ENCODE results near the gene TNFAIP2. TPM values are rescaled to one million over a fixed set of nuclear protein-coding genes. Genes with fewer than 3 reads are reported as not detected.

Gene TNFAIP2
- total RNA-seq, 1 donor from 2014 or later: 4.3 TPM

DNA sequence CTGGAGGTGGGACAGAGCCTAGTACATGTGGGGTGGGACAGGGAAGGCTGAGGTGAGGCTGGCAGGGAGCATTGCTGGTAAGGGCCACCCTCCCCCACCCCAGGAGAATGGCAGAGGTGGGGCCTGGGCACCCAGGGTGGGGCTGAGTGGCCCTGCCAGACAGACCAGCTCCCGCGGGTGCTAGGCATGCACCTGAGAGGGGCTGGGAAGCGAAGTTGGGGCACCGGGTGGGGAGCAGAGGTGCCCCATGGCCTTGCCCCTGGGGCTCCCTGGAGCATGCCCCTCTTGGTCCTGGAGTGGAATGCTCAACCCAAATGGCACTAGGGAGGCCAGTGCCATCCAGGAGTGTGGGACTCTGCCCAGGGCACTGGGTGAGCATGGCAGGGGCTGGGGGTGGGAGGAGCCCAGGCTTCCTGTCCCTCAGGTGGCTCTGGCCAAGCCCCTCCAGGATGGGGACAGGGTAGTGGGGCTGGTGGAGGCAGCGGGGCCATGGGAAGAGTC lies 1.3 kb downstream of the TNFAIP2 start:
- H3K27ac Mint-ChIP-seq (ENCODE audit: unreplicated experiment): no peak overlapping the region

GRCh38 chr14:103125098-103126070 lies 2.1 kb downstream of the TNFAIP2 start:
- DNase-seq: no peak
- Mint-ChIP-seq H3K9me3 (ENCODE audit: unreplicated experiment) (peaks cover 3% of the 10 kb centered on the region), H3K27me3 (ENCODE audit: unreplicated experiment) (peaks cover 17% of the 10 kb centered on the region), H3K27ac (ENCODE audit: unreplicated experiment) (no peak overlapping the region), H3K4me3 (ENCODE audit: unreplicated experiment) (no peak overlapping the region), H3K4me1 (ENCODE audit: low read depth, unreplicated experiment) (peaks cover 3% of the 10 kb centered on the region), H3K36me3 (ENCODE audit: unreplicated experiment) (no peaks in the 10 kb centered on the region)
- no peak for TF ChIP-seq CTCF (IDR thresholded peaks at IDR 0.05; ENCODE audit: partially characterized antibody, unreplicated experiment)

More for the DNA sequence above, 1.3 kb downstream of the TNFAIP2 start:
- Mint-ChIP-seq H3K36me3 (ENCODE audit: unreplicated experiment) (no peaks in the 10 kb centered on the region), H3K4me1 (ENCODE audit: low read depth, unreplicated experiment) (peaks cover 5% of the 10 kb centered on the region), H3K4me3 (ENCODE audit: unreplicated experiment) (no peak overlapping the region), H3K27me3 (ENCODE audit: unreplicated experiment) (peaks cover 17% of the 10 kb centered on the region), H3K9me3 (ENCODE audit: unreplicated experiment) (peaks cover 3% of the 10 kb centered on the region)
- no peak for TF ChIP-seq CTCF (IDR thresholded peaks at IDR 0.05; ENCODE audit: partially characterized antibody, unreplicated experiment)
- DNase-seq: no peak

DNA sequence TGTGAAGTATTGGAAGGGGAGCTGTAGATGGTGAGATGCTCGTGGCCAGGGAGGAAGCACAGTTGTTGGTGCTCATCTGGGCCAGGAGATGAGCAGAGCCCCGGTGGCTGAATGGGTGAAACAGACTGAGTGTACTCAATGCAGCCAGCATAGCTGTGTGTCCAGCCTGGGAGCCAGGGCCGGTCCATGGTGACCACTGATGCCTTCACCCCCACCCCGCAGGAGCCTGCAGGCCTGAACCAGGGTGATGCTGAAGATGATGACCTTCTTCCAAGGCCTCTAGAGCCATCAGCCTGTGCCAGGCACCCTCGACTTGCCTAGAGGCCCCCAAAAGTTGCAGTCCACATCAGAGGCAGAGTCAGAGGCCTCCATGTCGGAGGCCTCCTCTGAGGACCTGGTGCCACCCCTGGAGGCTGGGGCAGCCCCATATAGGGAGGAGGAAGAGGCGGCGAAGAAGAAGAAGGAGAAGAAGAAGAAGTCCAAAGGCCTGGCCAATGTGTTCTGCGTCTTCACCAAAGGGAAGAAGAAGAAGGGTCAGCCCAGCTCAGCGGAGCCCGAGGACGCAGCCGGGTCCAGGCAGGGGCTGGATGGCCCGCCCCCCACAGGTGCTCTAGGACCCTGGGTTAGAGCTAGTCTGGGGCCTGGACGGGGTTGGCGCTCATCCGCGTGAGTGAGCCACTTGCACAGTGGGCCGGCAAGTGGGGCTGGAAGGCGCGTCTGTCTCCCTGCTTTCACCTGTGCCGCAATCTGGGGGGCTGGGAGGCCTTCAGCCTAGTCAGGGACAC lies 3.0 kb downstream of the TNFAIP2 start:
- TF ChIP-seq CTCF (IDR thresholded peaks at IDR 0.05; ENCODE audit: partially characterized antibody, unreplicated experiment): no peak
- Mint-ChIP-seq H3K4me3 (ENCODE audit: unreplicated experiment) (peak overlapping the region; percentile 81), H3K27ac (ENCODE audit: unreplicated experiment) (no peak overlapping the region), H3K27me3 (ENCODE audit: unreplicated experiment) (peaks cover 20% of the 10 kb centered on the region), H3K36me3 (ENCODE audit: unreplicated experiment) (no peaks in the 10 kb centered on the region), H3K9me3 (ENCODE audit: unreplicated experiment) (peaks cover 1% of the 10 kb centered on the region), H3K4me1 (ENCODE audit: low read depth, unreplicated experiment) (no peaks in the 10 kb centered on the region)
- DNase-seq: no peak

GRCh38 chr14:103126873-103127304 lies 3.6 kb downstream of the TNFAIP2 start:
- Mint-ChIP-seq H3K4me1 (ENCODE audit: low read depth, unreplicated experiment) (no peaks in the 10 kb centered on the region), H3K4me3 (ENCODE audit: unreplicated experiment) (no peak overlapping the region), H3K9me3 (ENCODE audit: unreplicated experiment) (peaks cover 1% of the 10 kb centered on the region), H3K27me3 (ENCODE audit: unreplicated experiment) (peaks cover 21% of the 10 kb centered on the region), H3K36me3 (ENCODE audit: unreplicated experiment) (no peaks in the 10 kb centered on the region), H3K27ac (ENCODE audit: unreplicated experiment) (no peak overlapping the region)
- peak; percentile 81 for DNase-seq
- no peak for TF ChIP-seq CTCF (IDR thresholded peaks at IDR 0.05; ENCODE audit: partially characterized antibody, unreplicated experiment)
